IMR-90 (cell line): ENCODE data around the gene CUX1. TPM values are rescaled to one million over a fixed set of nuclear protein-coding genes. Genes with fewer than 3 reads are reported as not detected.

Experiments used
- ATAC-seq: fragments of 200-7000 bp; cut with Tn5 transposase; 2 replicates; pipeline ENCODE4 v1.9.1; 2020; ENCODE audit warnings: low read depth, mild to moderate bottlenecking, moderate library complexity
- BruUV-seq: library from RNA; stranded (reverse); fragments of 400-500 nt; replicated peaks from 2 replicates; lab custom pipeline; 2021; lab: Mats Ljungman, UMichigan
- CTCF ChIA-PET: fragments of 300-600 bp; formaldehyde crosslinking; extraction: SDS; loops from one replicate; lab custom pipeline; 2021; ENCODE audit warnings: antibody characterized with exemption; lab: Yijun Ruan, JAX
- POLR2A ChIA-PET: fragments of 300-600 bp; sonication (Branson Sonifier 250); formaldehyde crosslinking; loops from one replicate; lab custom pipeline; 2022; ENCODE audit warnings: antibody characterized with exemption; ENCODE audit not compliant: unreplicated experiment; lab: Charles Lee
- DNase-seq: peaks from one replicate; pipeline ENCODE4 v3.0.0; 2013
- H2AFZ ChIP-seq: replicated peaks from 2 replicates; pipeline ENCODE3; 2013; ENCODE audit warnings: low read length, mild to moderate bottlenecking; ENCODE audit not compliant: poor library complexity
- H2AK5ac ChIP-seq: 2 replicates; pipeline ENCODE4 v1.6.1; 2013; ENCODE audit warnings: low read depth, low read length, inconsistent platforms
- H2AK9ac ChIP-seq: replicated peaks from 2 replicates; pipeline ENCODE3; 2013; ENCODE audit warnings: mild to moderate bottlenecking, low read depth, low read length, moderate library complexity; ENCODE audit not compliant: poor library complexity
- H2BK120ac ChIP-seq: 2 replicates; pipeline ENCODE4 v1.6.1; 2013; ENCODE audit warnings: low read depth, low read length, inconsistent platforms
- H2BK15ac ChIP-seq: 3 replicates; pipeline ENCODE4 v1.6.1; 2013; ENCODE audit warnings: low read depth, low read length, inconsistent platforms
- H2BK20ac ChIP-seq: 2 replicates; pipeline ENCODE4 v1.6.1; 2013; ENCODE audit warnings: low read depth, mild to moderate bottlenecking, inconsistent platforms, low read length, moderate library complexity
- H2BK5ac ChIP-seq: 2 replicates; pipeline ENCODE4 v1.6.1; 2013; ENCODE audit warnings: mild to moderate bottlenecking, low read depth, low read length, inconsistent platforms; ENCODE audit not compliant: poor library complexity, severe bottlenecking
- H3K14ac ChIP-seq: replicated peaks from 2 replicates; pipeline ENCODE4 v1.6.1; 2013; ENCODE audit warnings: low read depth, low read length, inconsistent platforms
- H3K18ac ChIP-seq: 2 replicates; pipeline ENCODE4 v1.6.1; 2013; ENCODE audit warnings: low read depth, low read length, control low read depth
- H3K23ac ChIP-seq: 2 replicates; pipeline ENCODE4 v1.6.1; 2013; ENCODE audit warnings: low read depth, low read length, inconsistent platforms
- H3K27ac ChIP-seq: 2 replicates; pipeline ENCODE4 v1.5.1; 2013; ENCODE audit warnings: mild to moderate bottlenecking, control low read depth, low read length; ENCODE audit not compliant: insufficient read depth
- H3K27me3 ChIP-seq: 2 replicates; pipeline ENCODE4 v1.6.1; 2013; ENCODE audit warnings: low read length; ENCODE audit not compliant: control insufficient read depth, insufficient read depth
- H3K36me3 ChIP-seq: 2 replicates; pipeline ENCODE4 v1.6.1; 2013; ENCODE audit warnings: low read length, mixed read lengths; ENCODE audit not compliant: control insufficient read depth, insufficient read depth
- H3K4ac ChIP-seq: 2 replicates; pipeline ENCODE4 v1.6.1; 2013; ENCODE audit warnings: low read depth, low read length, inconsistent platforms
- H3K4me1 ChIP-seq: 2 replicates; pipeline ENCODE4 v1.6.1; 2013; ENCODE audit warnings: low read length, mixed read lengths; ENCODE audit not compliant: control insufficient read depth, insufficient read depth
- H3K4me2 ChIP-seq: 2 replicates; pipeline ENCODE4 v1.6.1; 2013; ENCODE audit warnings: low read depth, mild to moderate bottlenecking, control low read depth, low read length, moderate library complexity
- H3K4me3 ChIP-seq: 2 replicates; pipeline ENCODE4 v1.5.1; 2013; ENCODE audit warnings: low read depth, mild to moderate bottlenecking, control low read depth, low read length, moderate library complexity; ENCODE audit not compliant: insufficient read depth
- H3K56ac ChIP-seq: 2 replicates; pipeline ENCODE4 v1.6.1; 2013; ENCODE audit warnings: low read length, inconsistent platforms; ENCODE audit not compliant: insufficient read depth; ENCODE audit errors: extremely low read depth
- H3K79me1 ChIP-seq, 2 experiments: 2 replicates each; pipeline ENCODE4 v1.6.1; 2013; ENCODE audit warnings: low read length in 2 of 2, inconsistent platforms in 1 of 2, low read depth in 1 of 2
- H3K9ac ChIP-seq: 2 replicates; pipeline ENCODE4 v1.6.1; 2013; ENCODE audit warnings: low read depth, low read length, control low read depth
- H3K9me1 ChIP-seq: 2 replicates; pipeline ENCODE4 v1.6.1; 2013; ENCODE audit warnings: low read length, inconsistent platforms; ENCODE audit not compliant: insufficient read depth
- H3K9me3 ChIP-seq: 2 replicates; pipeline ENCODE4 v1.6.1; 2013; ENCODE audit warnings: low read length; ENCODE audit not compliant: control insufficient read depth, insufficient read depth
- H4K20me1 ChIP-seq: 2 replicates; pipeline ENCODE4 v1.6.1; 2013; ENCODE audit warnings: low read length, inconsistent platforms; ENCODE audit not compliant: insufficient read depth
- H4K5ac ChIP-seq: 2 replicates; pipeline ENCODE4 v1.6.1; 2013; ENCODE audit warnings: mild to moderate bottlenecking, low read depth, low read length, control low read depth
- H4K8ac ChIP-seq, 2 experiments: 2 replicates each; pipeline ENCODE4 v1.6.1; 2013; ENCODE audit warnings: low read depth in 2 of 2, low read length in 2 of 2, control low read depth in 1 of 2, inconsistent platforms in 1 of 2
- H4K91ac ChIP-seq: 2 replicates; pipeline ENCODE4 v1.6.1; 2013; ENCODE audit warnings: low read depth, low read length, inconsistent platforms; ENCODE audit not compliant: insufficient read depth
- BHLHE40 ChIP-seq: fragments of 150-350 bp; IDR thresholded peaks from 2 replicates; pipeline ENCODE4 v1.6.1; 2016; ENCODE audit warnings: mild to moderate bottlenecking, low read depth, low read length
- CEBPB ChIP-seq: IDR thresholded peaks from 2 replicates; pipeline ENCODE4 v1.6.1; 2012; ENCODE audit warnings: low read depth, low read length, improper control_type of control experiment
- CHD1 ChIP-seq: IDR thresholded peaks from 2 replicates; pipeline ENCODE4 v1.6.1; 2012; ENCODE audit warnings: low read depth, low read length, improper control_type of control experiment
- CTCF ChIP-seq: conservative IDR thresholded peaks from 2 replicates; pipeline ENCODE4 v1.5.1; 2012; ENCODE audit warnings: mild to moderate bottlenecking, low read depth, low read length, improper control_type of control experiment
- ELK1 ChIP-seq: fragments of 150-350 bp; IDR thresholded peaks from 2 replicates; pipeline ENCODE4 v1.6.1; 2016; ENCODE audit warnings: low read depth, mild to moderate bottlenecking, low read length, moderate library complexity, borderline replicate concordance
- FOS ChIP-seq: fragments of 150-350 bp; IDR thresholded peaks from 2 replicates; pipeline ENCODE4 v1.6.1; 2016; ENCODE audit warnings: low read depth, low read length
- MAFK ChIP-seq: IDR thresholded peaks from 2 replicates; pipeline ENCODE4 v1.6.1; 2012; ENCODE audit warnings: low read depth, low read length, improper control_type of control experiment
- MAZ ChIP-seq: IDR thresholded peaks from 2 replicates; pipeline ENCODE4 v1.6.1; 2012; ENCODE audit warnings: low read depth, mild to moderate bottlenecking, low read length, improper control_type of control experiment, moderate library complexity, borderline replicate concordance
- MXI1 ChIP-seq: IDR thresholded peaks from 2 replicates; pipeline ENCODE4 v1.6.1; 2012; ENCODE audit warnings: low read depth, mild to moderate bottlenecking, low read length, moderate library complexity, borderline replicate concordance
- NFE2L2 ChIP-seq: fragments of 150-350 bp; IDR thresholded peaks from 2 replicates; pipeline ENCODE4 v1.6.1; 2016; ENCODE audit warnings: low read depth, mild to moderate bottlenecking, low read length
- POLR2A ChIP-seq: IDR thresholded peaks from 2 replicates; pipeline ENCODE4 v1.6.1; 2012; ENCODE audit warnings: mild to moderate bottlenecking, low read depth, low read length
- RAD21 ChIP-seq: IDR thresholded peaks from 2 replicates; pipeline ENCODE4 v1.6.1; 2012; ENCODE audit warnings: low read length, improper control_type of control experiment
- RCOR1 ChIP-seq: IDR thresholded peaks from 2 replicates; pipeline ENCODE4 v1.6.1; 2012; ENCODE audit warnings: mild to moderate bottlenecking, low read length, improper control_type of control experiment; ENCODE audit not compliant: insufficient replicate concordance
- RFX5 ChIP-seq: IDR thresholded peaks from 2 replicates; pipeline ENCODE4 v1.8.0; 2012; ENCODE audit warnings: low read depth, mild to moderate bottlenecking, low read length, moderate library complexity
- SMC3 ChIP-seq: fragments of 150-350 bp; IDR thresholded peaks from 2 replicates; pipeline ENCODE4 v1.6.1; 2016; ENCODE audit warnings: low read depth, mild to moderate bottlenecking, antibody characterized with exemption, low read length, moderate library complexity
- whole genome bisulfite sequencing, 2 experiments: methylation state at CpG; one replicate each; pipeline versions ENCODE4 v1.1.5 to v1.1.7; 2013; ENCODE audit warnings: missing lambda C conversion rate in 2 of 2; ENCODE audit not compliant: insufficient read length in 1 of 2; ENCODE audit errors: extremely low coverage in 2 of 2; 5-methylcytosine and 5-hydroxymethylcytosine counted together
- dilution Hi-C: fragments of 300-500 bp; cut with HindIII; formaldehyde crosslinking; loops from one replicate; pipeline ENCODE4 v1.14.3; 2018; ENCODE audit warnings: low sequenced_read_pairs; ENCODE audit not compliant: unreplicated experiment
- in situ Hi-C: fragments of 300-500 bp; cut with MboI; formaldehyde crosslinking; loops from 3 replicates; pipeline ENCODE4 v1.14.3; 2019; ENCODE audit warnings: low sequenced_read_pairs, inconsistent platforms, mixed read lengths
- intact Hi-C: fragments of 100-400 bp; cut with micrococcal nuclease; formaldehyde crosslinking; loops from 2 replicates; pipeline ENCODE4 v1.10.0; 2022
- polyA plus RNA-seq, 3 experiments: library from polyadenylated mRNA; depleted of rRNA; stranded (reverse); fragments of >200 nt; gene quantifications; 2 replicates each; pipeline ENCODE4 v1.2.3, GENCODE V29; 2012; ENCODE audit warnings: low replicate concordance in 1 of 3
- total RNA-seq: library from RNA; depleted of rRNA; stranded (reverse); fragments of >200 nt; gene quantifications from 2 replicates; pipeline ENCODE4 v1.2.3, GENCODE V29; 2012
- TF ChIP-seq, protein P1 (sequence below): fragments of 150-350 bp; IDR thresholded peaks from 2 replicates; pipeline ENCODE4 v1.6.1; 2017; ENCODE audit warnings: mild to moderate bottlenecking, antibody characterized with exemption, low read length, low read depth

The CUX1 gene
- total and polyA plus RNA-seq, 2 of the 4 experiments (the other 2 are of a cell fraction) = 19.7 to 46.4 TPM

DNA sequence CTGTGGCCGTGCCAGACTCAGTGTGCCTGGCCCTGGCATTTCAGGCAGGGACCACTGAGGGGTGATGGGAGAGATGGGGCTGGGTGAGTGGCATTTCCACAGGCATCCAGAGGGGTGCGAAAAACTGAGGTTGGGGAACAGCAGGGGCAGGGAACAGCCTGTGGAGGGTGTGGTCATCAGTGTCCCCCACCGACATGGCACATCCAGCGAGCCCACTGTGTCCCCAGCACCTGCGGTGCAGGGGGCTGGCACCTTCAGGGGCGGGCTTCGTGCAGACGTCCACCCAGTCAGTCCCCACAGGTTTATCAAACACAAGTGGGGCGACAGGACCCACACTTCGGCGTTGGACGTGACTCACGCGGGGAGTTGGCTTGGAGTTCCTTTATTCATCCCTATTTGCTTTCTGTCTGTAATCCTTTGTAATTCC, 14.8 kb downstream of the CUX1 start:
- POLR2A ChIA-PET = no interaction called here
- dilution Hi-C loops (no loop called here), intact Hi-C loops (no loop called here), in situ Hi-C loops (no loop called here)
- H3K27me3 ChIP-seq = no peaks in the 10 kb centered on the region
- no peak overlapping the region for H4K8ac ChIP-seq
- TF ChIP-seq RAD21 (no peak), RFX5 (no peak), RCOR1 (no peak), MAFK (no peak), ELK1 (no peak), NFE2L2 (no peak), CHD1 (no peak), CTCF (no peak), MAZ (no peak), BHLHE40 (no peak), CEBPB (no peak), SMC3 (no peak), POLR2A (no peak), FOS (no peak), MXI1 (no peak)
- TF ChIP-seq, protein P1, sequence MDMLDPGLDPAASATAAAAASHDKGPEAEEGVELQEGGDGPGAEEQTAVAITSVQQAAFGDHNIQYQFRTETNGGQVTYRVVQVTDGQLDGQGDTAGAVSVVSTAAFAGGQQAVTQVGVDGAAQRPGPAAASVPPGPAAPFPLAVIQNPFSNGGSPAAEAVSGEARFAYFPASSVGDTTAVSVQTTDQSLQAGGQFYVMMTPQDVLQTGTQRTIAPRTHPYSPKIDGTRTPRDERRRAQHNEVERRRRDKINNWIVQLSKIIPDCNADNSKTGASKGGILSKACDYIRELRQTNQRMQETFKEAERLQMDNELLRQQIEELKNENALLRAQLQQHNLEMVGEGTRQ = no peak
- peaks cover 7% of the 10 kb centered on the region for H3K9me1 ChIP-seq
- no peaks in the 10 kb centered on the region for H3K4me1 ChIP-seq
- no peak overlapping the region for H2AFZ ChIP-seq
- H3K23ac ChIP-seq = no peak overlapping the region
- H2BK20ac ChIP-seq = no peak overlapping the region
- H3K79me1 ChIP-seq = peaks cover 19 to 90% of the 10 kb centered on the region in 2 experiments
- no peak overlapping the region for H3K18ac ChIP-seq
- no peak overlapping the region for H3K9ac ChIP-seq
- no peak overlapping the region for H2AK9ac ChIP-seq
- no peak overlapping the region for H2BK5ac ChIP-seq
- H3K36me3 ChIP-seq = peaks cover 3% of the 10 kb centered on the region
- H3K4ac ChIP-seq = no peak overlapping the region
- no peak overlapping the region for H2BK15ac ChIP-seq
- ATAC-seq (no peak), DNase-seq (no peak)
- CTCF ChIA-PET = no interaction called here
- H3K27ac ChIP-seq = no peak overlapping the region
- H3K56ac ChIP-seq = no peak overlapping the region
- H4K20me1 ChIP-seq = peaks cover 86% of the 10 kb centered on the region
- no peak overlapping the region for H3K4me2 ChIP-seq
- 93% methylated on average over 6 of the region's 14 CpGs; no CpG with 5 or more reads in 1 of the 2 experiments for WGBS, 2 experiments
- no peak overlapping the region for H2AK5ac ChIP-seq
- H3K4me3 ChIP-seq = no peak overlapping the region
- no TSS peak for BruUV-seq
- no peak overlapping the region for H4K91ac ChIP-seq
- H3K9me3 ChIP-seq = no peaks in the 10 kb centered on the region
- H3K14ac ChIP-seq = no peak overlapping the region
- no peak overlapping the region for H4K5ac ChIP-seq
- no peak overlapping the region for H2BK120ac ChIP-seq
